ENCODE data around the gene GPR25. TPM values are rescaled to one million over a fixed set of nuclear protein-coding genes. Genes with fewer than 3 reads are reported as not detected.
A peak's percentile ranks its signal among the peaks of the same experiment; 100 is the strongest.

GPR25 gene
- total RNA-seq, 1 experiment from 2014 or later: not detected

- Mint-ChIP-seq H3K27me3 (ENCODE audit: unreplicated experiment) (no peaks in the 10 kb centered on the region), H3K9me3 (ENCODE audit: low read depth, unreplicated experiment) (no peaks in the 10 kb centered on the region), H3K4me3 (ENCODE audit: low read depth, unreplicated experiment) (no peak overlapping the region), H3K4me1 (ENCODE audit: low read depth, unreplicated experiment) (peaks cover 57% of the 10 kb centered on the region), H3K36me3 (ENCODE audit: insufficient read depth, unreplicated experiment) (peaks cover 100% of the 10 kb centered on the region), H3K27ac (ENCODE audit: unreplicated experiment) (peak overlapping the region; percentile 72)
- no peak for TF ChIP-seq CTCF (IDR thresholded peaks at IDR 0.05; ENCODE audit: unreplicated experiment)
- intact Hi-C loops (cut with micrococcal nuclease; ENCODE audit: unreplicated experiment): no loop called here
- BruUV-seq (replicated peaks): no TSS peak
- CTCF ChIA-PET: no interaction called here
- DNase-seq: no peak
Observed at GRCh38 chr1:200899015-200899386, 26.2 kb downstream of the GPR25 start.

DNA sequence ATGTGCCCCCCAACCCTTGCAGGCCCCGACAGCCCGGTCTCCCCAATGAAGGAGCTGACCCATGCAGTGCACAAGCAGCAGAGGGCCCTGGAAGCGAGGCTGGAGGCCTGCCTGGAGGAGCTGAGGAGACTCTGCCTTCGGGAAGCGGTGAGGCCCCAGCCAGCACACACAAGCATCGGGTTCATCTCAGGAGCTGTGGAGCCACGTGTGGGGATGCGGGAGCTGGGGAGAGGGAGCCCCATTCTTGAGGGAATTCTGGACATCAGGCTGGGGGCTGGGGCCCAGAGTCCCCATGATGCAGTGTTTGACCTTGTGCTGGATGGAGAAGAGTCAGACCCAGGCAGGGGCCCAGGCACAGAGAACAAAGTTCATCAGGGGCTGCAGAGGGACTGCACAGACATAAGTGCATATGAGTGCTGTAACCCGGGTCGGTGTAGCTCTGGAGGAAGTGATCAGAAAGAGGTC is 26.7 kb downstream of the GPR25 start:
- Mint-ChIP-seq H3K36me3 (ENCODE audit: insufficient read depth, unreplicated experiment) (peaks cover 100% of the 10 kb centered on the region), H3K27ac (ENCODE audit: unreplicated experiment) (peak overlapping the region; percentile 72), H3K4me1 (ENCODE audit: low read depth, unreplicated experiment) (peaks cover 52% of the 10 kb centered on the region), H3K27me3 (ENCODE audit: unreplicated experiment) (no peaks in the 10 kb centered on the region), H3K4me3 (ENCODE audit: low read depth, unreplicated experiment) (no peak overlapping the region), H3K9me3 (ENCODE audit: low read depth, unreplicated experiment) (no peaks in the 10 kb centered on the region)
- CTCF ChIA-PET: no interaction called here
- intact Hi-C loops (cut with micrococcal nuclease; ENCODE audit: unreplicated experiment): no loop called here
- BruUV-seq (replicated peaks): no TSS peak
- no peak for TF ChIP-seq CTCF (IDR thresholded peaks at IDR 0.05; ENCODE audit: unreplicated experiment)
- DNase-seq: no peak

GRCh38 chr1:200899954-200900867 is 27.4 kb downstream of the GPR25 start:
- CTCF ChIA-PET: interaction anchor here (0.7 kb wide), 1 partner anchor 186 kb away, joined by 3 read pairs; no protein-coding TSS in a partner anchor
- Mint-ChIP-seq H3K36me3 (ENCODE audit: insufficient read depth, unreplicated experiment) (peaks cover 100% of the 10 kb centered on the region), H3K4me3 (ENCODE audit: low read depth, unreplicated experiment) (peak overlapping the region; percentile 21), H3K9me3 (ENCODE audit: low read depth, unreplicated experiment) (no peaks in the 10 kb centered on the region), H3K27me3 (ENCODE audit: unreplicated experiment) (no peaks in the 10 kb centered on the region), H3K27ac (ENCODE audit: unreplicated experiment) (peak overlapping the region; percentile 72), H3K4me1 (ENCODE audit: low read depth, unreplicated experiment) (peaks cover 52% of the 10 kb centered on the region)
- no peak for DNase-seq
- intact Hi-C loops (cut with micrococcal nuclease; ENCODE audit: unreplicated experiment): no loop called here
- BruUV-seq (replicated peaks): no TSS peak
- no peak for TF ChIP-seq CTCF (IDR thresholded peaks at IDR 0.05; ENCODE audit: unreplicated experiment)

DNA sequence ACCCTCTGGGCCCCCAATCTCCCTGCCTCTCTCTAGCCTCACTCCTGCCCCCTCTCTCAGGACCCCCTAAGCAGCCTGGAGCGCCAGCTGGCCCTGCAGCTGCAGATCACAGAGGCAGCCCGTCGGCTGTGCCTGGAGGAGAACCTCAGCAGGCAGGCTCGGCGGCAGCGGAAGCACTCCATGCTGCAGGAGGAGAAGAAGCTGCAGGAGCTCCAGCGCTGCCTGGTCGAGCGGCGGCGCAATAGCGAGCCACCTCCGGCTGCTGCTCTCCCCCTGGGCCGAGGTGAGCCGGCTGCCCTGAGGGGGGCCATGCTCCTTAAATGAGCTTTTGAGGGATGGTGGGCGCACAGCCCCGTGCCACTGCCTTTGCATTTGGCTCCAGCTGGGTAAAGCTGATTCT is 28.1 kb downstream of the GPR25 start:
- Mint-ChIP-seq H3K36me3 (ENCODE audit: insufficient read depth, unreplicated experiment) (peaks cover 100% of the 10 kb centered on the region), H3K9me3 (ENCODE audit: low read depth, unreplicated experiment) (no peaks in the 10 kb centered on the region), H3K4me1 (ENCODE audit: low read depth, unreplicated experiment) (peaks cover 52% of the 10 kb centered on the region), H3K4me3 (ENCODE audit: low read depth, unreplicated experiment) (peak overlapping the region; percentile 21), H3K27ac (ENCODE audit: unreplicated experiment) (peak overlapping the region; percentile 19), H3K27me3 (ENCODE audit: unreplicated experiment) (no peaks in the 10 kb centered on the region)
- no peak for DNase-seq
- CTCF ChIA-PET: no interaction called here
- TF ChIP-seq CTCF (IDR thresholded peaks at IDR 0.05; ENCODE audit: unreplicated experiment): no peak
- intact Hi-C loops (cut with micrococcal nuclease; ENCODE audit: unreplicated experiment): no loop called here
- BruUV-seq (replicated peaks): no TSS peak

Data from Calu3 (cell line).